HepG2 (cell line): ENCODE data around the gene ZKSCAN1. TPM values are rescaled to one million over a fixed set of nuclear protein-coding genes. Genes with fewer than 3 reads are reported as not detected.

Source experiments
- ATAD3A ChIP-seq: sonication (generic); formaldehyde crosslinking; IDR thresholded peaks from 2 replicates; pipeline ENCODE4 v1.4.0; 2020; ENCODE audit warnings: missing genetic modification reagents
- BRD4 ChIP-seq: sonication (generic); formaldehyde crosslinking; IDR thresholded peaks from 2 replicates; pipeline ENCODE4 v1.4.0; 2020; ENCODE audit warnings: missing genetic modification reagents
- CBFB ChIP-seq: sonication (generic); formaldehyde crosslinking; IDR thresholded peaks from 2 replicates; pipeline ENCODE4 v1.4.0; 2020; ENCODE audit warnings: missing genetic modification reagents
- CREM ChIP-seq, 2 experiments: sonication (generic) in 1 of 2; formaldehyde crosslinking in 1 of 2; IDR thresholded peaks; 2 replicates each; pipeline versions ENCODE4 v1.4.0 to v1.6.1; 2016 to 2020; ENCODE audit warnings: antibody characterized with exemption in 1 of 2, mild to moderate bottlenecking in 1 of 2, missing genetic modification reagents in 1 of 2
- DBP ChIP-seq: sonication (generic); formaldehyde crosslinking; IDR thresholded peaks from 2 replicates; pipeline ENCODE4 v1.4.0; 2020; ENCODE audit warnings: missing genetic modification reagents; ENCODE audit errors: not compliant biosample characterization
- FOXK1 ChIP-seq: sonication (generic); formaldehyde crosslinking; IDR thresholded peaks from 2 replicates; pipeline ENCODE4 v1.4.0; 2020; ENCODE audit warnings: low read depth, missing genetic modification reagents, borderline replicate concordance
- HNF4G ChIP-seq, 2 experiments: sonication (generic) in 1 of 2; formaldehyde crosslinking in 1 of 2; IDR thresholded peaks; 2 replicates each; pipeline versions ENCODE4 v1.4.0 to v1.6.1; 2011 to 2020; ENCODE audit warnings: borderline replicate concordance in 2 of 2, low read depth in 2 of 2, mild to moderate bottlenecking in 2 of 2, low read length in 1 of 2, missing genetic modification reagents in 1 of 2, moderate library complexity in 1 of 2
- HNRNPK ChIP-seq: fragments of 200-400 bp; formaldehyde crosslinking; IDR thresholded peaks from 2 replicates; pipeline ENCODE4 v1.6.1; 2018; ENCODE audit warnings: low read length, low read depth, moderate library complexity, mild to moderate bottlenecking; ENCODE audit not compliant: poor library complexity, severe bottlenecking
- IKZF1 ChIP-seq: fragments of 450-650 bp; IDR thresholded peaks from 2 replicates; pipeline ENCODE4 v1.7.1; 2016
- MIXL1 ChIP-seq: IDR thresholded peaks from 2 replicates; pipeline ENCODE4 v1.6.1; 2016
- NFYC ChIP-seq: IDR thresholded peaks from 2 replicates; pipeline ENCODE4 v1.6.1; 2016; ENCODE audit warnings: missing genetic modification reagents, missing compliant biosample characterization
- RARG ChIP-seq: sonication (generic); formaldehyde crosslinking; IDR thresholded peaks from 2 replicates; pipeline ENCODE4 v1.4.0; 2020; ENCODE audit warnings: low read depth, mild to moderate bottlenecking, missing genetic modification reagents
- SAFB2 ChIP-seq: sonication (generic); formaldehyde crosslinking; IDR thresholded peaks from 2 replicates; pipeline ENCODE4 v1.5.1; 2020; ENCODE audit warnings: missing genetic modification reagents, low read depth, mild to moderate bottlenecking, borderline replicate concordance
- SP140L ChIP-seq: sonication (generic); formaldehyde crosslinking; IDR thresholded peaks from 2 replicates; pipeline ENCODE4 v1.4.0; 2020; ENCODE audit warnings: missing genetic modification reagents, borderline replicate concordance
- TBL1XR1 ChIP-seq: fragments of 150-350 bp; IDR thresholded peaks from 2 replicates; pipeline ENCODE4 v1.6.1; 2014; ENCODE audit warnings: borderline replicate concordance, low read length; ENCODE audit not compliant: partially characterized antibody
- TCF7L2 ChIP-seq: IDR thresholded peaks from 2 replicates; pipeline ENCODE4 v1.6.1; 2011; ENCODE audit warnings: mild to moderate bottlenecking, low read depth, low read length, moderate library complexity
- THAP11 ChIP-seq: IDR thresholded peaks from 2 replicates; pipeline ENCODE4 v1.6.1; 2016; ENCODE audit warnings: missing biosample characterization, missing genetic modification reagents
- ZBTB1 ChIP-seq: sonication (generic); formaldehyde crosslinking; IDR thresholded peaks from 2 replicates; pipeline ENCODE4 v1.4.0; 2020; ENCODE audit warnings: missing genetic modification reagents, borderline replicate concordance
- ZKSCAN8 ChIP-seq: IDR thresholded peaks from 2 replicates; pipeline ENCODE4 v1.6.1; 2016; ENCODE audit warnings: borderline replicate concordance, missing genetic modification reagents, missing compliant biosample characterization
- ZNF333 ChIP-seq: sonication (generic); formaldehyde crosslinking; IDR thresholded peaks from 2 replicates; pipeline ENCODE4 v1.4.0; 2020; ENCODE audit warnings: mild to moderate bottlenecking, missing genetic modification reagents, borderline replicate concordance
- ZNF552 ChIP-seq: sonication (generic); formaldehyde crosslinking; IDR thresholded peaks from 2 replicates; pipeline ENCODE4 v1.9.0; 2022; ENCODE audit warnings: missing genetic modification reagents, mild to moderate bottlenecking, borderline replicate concordance
- ZNF564 ChIP-seq: sonication (generic); formaldehyde crosslinking; IDR thresholded peaks from 2 replicates; pipeline ENCODE4 v1.8.1; 2023; ENCODE audit warnings: mild to moderate bottlenecking, missing genetic modification reagents
- ZNF607 ChIP-seq: sonication (generic); formaldehyde crosslinking; IDR thresholded peaks from 2 replicates; pipeline ENCODE4 v1.5.1; 2020; ENCODE audit warnings: missing genetic modification reagents, mild to moderate bottlenecking, borderline replicate concordance
- ZNF652 ChIP-seq: IDR thresholded peaks from 2 replicates; pipeline ENCODE4 v1.6.1; 2016; ENCODE audit warnings: low read depth, borderline replicate concordance
- ZNF7 ChIP-seq: IDR thresholded peaks from 2 replicates; pipeline ENCODE4 v1.6.1; 2016; ENCODE audit warnings: missing biosample characterization, missing genetic modification reagents
- polyA plus RNA-seq, 8 experiments: library from polyadenylated mRNA; depleted of rRNA in 3 of 8; stranded (reverse) in 7 of 8; unstranded in 1 of 8; fragments of >200 nt; fragmentation: Illumina TruSeq in 4 of 8; extraction: Trizol in 4 of 8; gene quantifications; 2 replicates each; pipeline versions ENCODE4 v1.2.1 to v1.2.3, GENCODE V29; 2011 to 2016; ENCODE audit warnings: low read depth in 4 of 8, missing spikeins in 1 of 8, mixed read lengths in 1 of 8; ENCODE audit not compliant: insufficient read depth in 1 of 8
- total RNA-seq, 5 experiments: library from RNA; depleted of rRNA; stranded (reverse); fragments of >200 nt; fragmentation: Illumina TruSeq; extraction: Trizol; gene quantifications; 2 replicates each; pipeline ENCODE4 v1.2.3, GENCODE V29; 2016; ENCODE audit warnings: low read depth in 1 of 5
- TF ChIP-seq, protein P1 (sequence below): sonication (generic); formaldehyde crosslinking; IDR thresholded peaks from 2 replicates; pipeline ENCODE4 v1.4.0; 2020; ENCODE audit warnings: mild to moderate bottlenecking, low read depth, missing genetic modification reagents
- TF ChIP-seq, protein P2 (sequence below): sonication (generic); formaldehyde crosslinking; IDR thresholded peaks from 2 replicates; pipeline ENCODE4 v1.5.1; 2020; ENCODE audit warnings: missing genetic modification reagents, mild to moderate bottlenecking, borderline replicate concordance

Gene ZKSCAN1
- total and polyA plus RNA-seq, 2 of the 13 experiments (the other 11 are each of a cell fraction or from before 2014, with no cell fraction given) = 46.4 to 60.6 TPM

GRCh38 chr7:100081535-100082102 lies 66.2 kb downstream of the ZKSCAN1 start, which contains the start of gene ZNF3 (continued):
- TF ChIP-seq CBFB = peak; percentile 78
- peak; percentile 94 for TF ChIP-seq THAP11 (CRISPR knock-in tag)
- TF ChIP-seq HNF4G (IDR thresholded peaks at IDR 0.05; ENCODE audit: borderline replicate concordance, low read depth, low read length) = peak; percentile 58; the same call in 1 of the 2 replicates
- TF ChIP-seq HNF4G (CRISPR knock-in tag; IDR thresholded peaks at IDR 0.05; ENCODE audit: borderline replicate concordance, low read depth) = 0 out of 2 replicates have a peak, but pooled peaks have one; percentile 41
- peak; percentile 73; the same call in 1 of the 2 replicates for TF ChIP-seq SAFB2 (CRISPR knock-in tag)
- TF ChIP-seq, protein P1, sequence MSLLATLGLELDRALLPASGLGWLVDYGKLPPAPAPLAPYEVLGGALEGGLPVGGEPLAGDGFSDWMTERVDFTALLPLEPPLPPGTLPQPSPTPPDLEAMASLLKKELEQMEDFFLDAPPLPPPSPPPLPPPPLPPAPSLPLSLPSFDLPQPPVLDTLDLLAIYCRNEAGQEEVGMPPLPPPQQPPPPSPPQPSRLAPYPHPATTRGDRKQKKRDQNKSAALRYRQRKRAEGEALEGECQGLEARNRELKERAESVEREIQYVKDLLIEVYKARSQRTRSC (CRISPR knock-in tag) = no peak
- TF ChIP-seq ZKSCAN8 (CRISPR knock-in tag) = no peak; the same call in 1 of the 2 replicates
- no peak for TF ChIP-seq ZNF607
- no peak for TF ChIP-seq TCF7L2
- TF ChIP-seq BRD4 (CRISPR knock-in tag) = peak; percentile 66
- peak; percentile 58 for TF ChIP-seq HNRNPK
- TF ChIP-seq ZNF333 (CRISPR knock-in tag) = peak; percentile 89; the same call in 1 of the 2 replicates
- TF ChIP-seq CREM (IDR thresholded peaks at IDR 0.05) = peak; percentile 76
- TF ChIP-seq CREM (CRISPR knock-in tag; IDR thresholded peaks at IDR 0.05) = no peak
- TF ChIP-seq NFYC = no peak; the same call in 1 of the 2 replicates
- TF ChIP-seq ZNF652 (CRISPR knock-in tag) = peak; percentile 46; the same call in 1 of the 2 replicates
- peak; percentile 90 for TF ChIP-seq TBL1XR1
- no peak for TF ChIP-seq RARG (CRISPR knock-in tag)
- TF ChIP-seq ATAD3A (CRISPR knock-in tag) = no peak
- no peak for TF ChIP-seq IKZF1
- peak; percentile 93; the same call in 1 of the 2 replicates for TF ChIP-seq FOXK1 (CRISPR knock-in tag)
- TF ChIP-seq ZNF564 (CRISPR knock-in tag) = peak; percentile 94
- no peak for TF ChIP-seq DBP (CRISPR knock-in tag)
- peak; percentile 80 for TF ChIP-seq MIXL1 (CRISPR knock-in tag)
- TF ChIP-seq, protein P2, sequence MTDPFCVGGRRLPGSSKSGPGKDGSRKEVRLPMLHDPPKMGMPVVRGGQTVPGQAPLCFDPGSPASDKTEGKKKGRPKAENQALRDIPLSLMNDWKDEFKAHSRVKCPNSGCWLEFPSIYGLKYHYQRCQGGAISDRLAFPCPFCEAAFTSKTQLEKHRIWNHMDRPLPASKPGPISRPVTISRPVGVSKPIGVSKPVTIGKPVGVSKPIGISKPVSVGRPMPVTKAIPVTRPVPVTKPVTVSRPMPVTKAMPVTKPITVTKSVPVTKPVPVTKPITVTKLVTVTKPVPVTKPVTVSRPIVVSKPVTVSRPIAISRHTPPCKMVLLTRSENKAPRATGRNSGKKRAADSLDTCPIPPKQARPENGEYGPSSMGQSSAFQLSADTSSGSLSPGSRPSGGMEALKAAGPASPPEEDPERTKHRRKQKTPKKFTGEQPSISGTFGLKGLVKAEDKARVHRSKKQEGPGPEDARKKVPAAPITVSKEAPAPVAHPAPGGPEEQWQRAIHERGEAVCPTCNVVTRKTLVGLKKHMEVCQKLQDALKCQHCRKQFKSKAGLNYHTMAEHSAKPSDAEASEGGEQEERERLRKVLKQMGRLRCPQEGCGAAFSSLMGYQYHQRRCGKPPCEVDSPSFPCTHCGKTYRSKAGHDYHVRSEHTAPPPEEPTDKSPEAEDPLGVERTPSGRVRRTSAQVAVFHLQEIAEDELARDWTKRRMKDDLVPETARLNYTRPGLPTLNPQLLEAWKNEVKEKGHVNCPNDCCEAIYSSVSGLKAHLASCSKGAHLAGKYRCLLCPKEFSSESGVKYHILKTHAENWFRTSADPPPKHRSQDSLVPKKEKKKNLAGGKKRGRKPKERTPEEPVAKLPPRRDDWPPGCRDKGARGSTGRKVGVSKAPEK = no peak
- no peak; the same call in 1 of the 2 replicates for TF ChIP-seq SP140L (CRISPR knock-in tag)
- peak; percentile 77; the same call in 1 of the 2 replicates for TF ChIP-seq ZNF552 (CRISPR knock-in tag)
- TF ChIP-seq ZBTB1 (CRISPR knock-in tag) = no peak
- no peak for TF ChIP-seq ZNF7 (CRISPR knock-in tag)
